T-helper 2 cell treated with Interferon-gamma antibody and Interleukin-4, amounts not matched to agents 100 ng/mL and 5 ng/mL, for 36 hours (primary cell): ENCODE data around the gene WNT7A. TPM values are rescaled to one million over a fixed set of nuclear protein-coding genes. Genes with fewer than 3 reads are reported as not detected.

ENCODE experiments used
- intact Hi-C: fragments of 100-400 bp; cut with micrococcal nuclease; formaldehyde crosslinking; loops from one replicate; pipeline ENCODE4 v1.15.1; 2023
- total RNA-seq: library from RNA; stranded (reverse); gene quantifications from 2 replicates; pipeline ENCODE4 v1.2.3, GENCODE V29; 2022

WNT7A gene
- total RNA-seq, 1 donor from 2014 or later = not detected

GRCh38 chr3:13796701-13797460 is 83.0 kb downstream of the WNT7A start:
- intact Hi-C loops = no loop called here

GRCh38 chr3:13795816-13796215 is 84.1 kb downstream of the WNT7A start:
- intact Hi-C loops = no loop called here

- intact Hi-C loops = no loop called here
These were observed 85.5 kb downstream of the WNT7A start for GRCh38 chr3:13794322-13794721.

- intact Hi-C loops = no loop called here
These were observed 86.4 kb downstream of the WNT7A start for GRCh38 chr3:13793451-13793850.

GRCh38 chr3:13792512-13793371 is 87.1 kb downstream of the WNT7A start:
- intact Hi-C loops = no loop called here

GRCh38 chr3:13792051-13792490 is 87.8 kb downstream of the WNT7A start:
- intact Hi-C loops = no loop called here

GRCh38 chr3:13791198-13792050 is 88.4 kb downstream of the WNT7A start:
- intact Hi-C loops = no loop called here

- intact Hi-C loops = no loop called here
These were observed 89.3 kb downstream of the WNT7A start for GRCh38 chr3:13790376-13791197.

GRCh38 chr3:13788522-13789424 is 91.1 kb downstream of the WNT7A start:
- intact Hi-C loops = no loop called here

- intact Hi-C loops = no loop called here
These were observed 92.2 kb downstream of the WNT7A start for GRCh38 chr3:13787533-13788132.

- intact Hi-C loops = no loop called here
These were observed 93.1 kb downstream of the WNT7A start for GRCh38 chr3:13786811-13787210.

- intact Hi-C loops = no loop called here
These were observed 93.9 kb downstream of the WNT7A start for GRCh38 chr3:13785853-13786436.

GRCh38 chr3:13785351-13785750 is 94.5 kb downstream of the WNT7A start:
- intact Hi-C loops = no loop called here

GRCh38 chr3:13783476-13783875 is 96.4 kb downstream of the WNT7A start:
- intact Hi-C loops = no loop called here

GRCh38 chr3:13782501-13782900 is 97.4 kb downstream of the WNT7A start:
- intact Hi-C loops = no loop called here

- intact Hi-C loops = no loop called here
These were observed 98.5 kb downstream of the WNT7A start for GRCh38 chr3:13781417-13781816.

GRCh38 chr3:13780432-13781176 is 99.3 kb downstream of the WNT7A start:
- intact Hi-C loops = no loop called here
